ENCODE measurements around the gene MRPL52.

The MRPL52 gene

DNA sequence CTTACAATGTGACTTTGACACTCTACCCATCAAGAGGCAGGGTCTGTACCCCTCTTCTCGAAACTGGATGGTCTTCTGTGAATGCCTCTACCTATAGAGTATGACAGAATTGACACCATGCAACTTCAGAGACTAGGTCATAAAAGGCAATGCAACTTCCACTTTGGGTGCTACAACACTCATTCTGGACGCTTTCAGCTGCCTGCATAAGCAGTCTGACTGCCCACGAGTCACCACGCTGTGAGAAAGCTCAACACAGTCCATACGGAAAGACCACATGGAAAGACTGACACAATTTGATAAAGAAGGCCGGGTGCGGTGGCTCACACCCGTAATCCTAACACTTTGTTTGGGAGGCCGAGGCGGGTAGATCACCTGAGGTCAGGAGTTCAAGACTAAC is 29.3 kb upstream of the MRPL52 start:
- Histone ChIP-seq H3K4me2 (ENCODE audit: low read depth, low read length, poor library complexity, severe bottlenecking) (no peak overlapping the region), H3K27ac (ENCODE audit: low read depth, low read length) (no peak overlapping the region), H3K9me2 (replicated peaks; ENCODE audit: insufficient read depth, low read length) (no peaks in the 10 kb centered on the region), H3K4me3 (ENCODE audit: insufficient read depth, low read length, poor library complexity, severe bottlenecking) (no peak overlapping the region), H3F3A (ENCODE audit: insufficient read depth) (0 out of 2 replicates have a peak, but pooled peaks cover 4% of the 10 kb centered on the region), H3K36me3 (ENCODE audit: low read length) (no peaks in the 10 kb centered on the region), H4K20me1 (ENCODE audit: low read depth, low read length) (no peaks in the 10 kb centered on the region), H3K27me3 (ENCODE audit: low read length) (no peaks in the 10 kb centered on the region), H3K79me2 (ENCODE audit: insufficient read depth, low read length) (peaks cover 8% of the 10 kb centered on the region; the same call in 1 of the 2 replicates), H3K9me3 (ENCODE audit: insufficient read depth, low read length) (no peaks in the 10 kb centered on the region), H3K9ac (ENCODE audit: low read length) (no peak overlapping the region), H2AFZ (ENCODE audit: low read depth, low read length, severe bottlenecking) (no peak overlapping the region)
- TF ChIP-seq, protein P1, sequence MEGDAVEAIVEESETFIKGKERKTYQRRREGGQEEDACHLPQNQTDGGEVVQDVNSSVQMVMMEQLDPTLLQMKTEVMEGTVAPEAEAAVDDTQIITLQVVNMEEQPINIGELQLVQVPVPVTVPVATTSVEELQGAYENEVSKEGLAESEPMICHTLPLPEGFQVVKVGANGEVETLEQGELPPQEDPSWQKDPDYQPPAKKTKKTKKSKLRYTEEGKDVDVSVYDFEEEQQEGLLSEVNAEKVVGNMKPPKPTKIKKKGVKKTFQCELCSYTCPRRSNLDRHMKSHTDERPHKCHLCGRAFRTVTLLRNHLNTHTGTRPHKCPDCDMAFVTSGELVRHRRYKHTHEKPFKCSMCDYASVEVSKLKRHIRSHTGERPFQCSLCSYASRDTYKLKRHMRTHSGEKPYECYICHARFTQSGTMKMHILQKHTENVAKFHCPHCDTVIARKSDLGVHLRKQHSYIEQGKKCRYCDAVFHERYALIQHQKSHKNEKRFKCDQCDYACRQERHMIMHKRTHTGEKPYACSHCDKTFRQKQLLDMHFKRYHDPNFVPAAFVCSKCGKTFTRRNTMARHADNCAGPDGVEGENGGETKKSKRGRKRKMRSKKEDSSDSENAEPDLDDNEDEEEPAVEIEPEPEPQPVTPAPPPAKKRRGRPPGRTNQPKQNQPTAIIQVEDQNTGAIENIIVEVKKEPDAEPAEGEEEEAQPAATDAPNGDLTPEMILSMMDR (IDR thresholded peaks at IDR 0.05; ENCODE audit: insufficient read depth, low read length, poor library complexity, severe bottlenecking): no peak
- no peak for TF ChIP-seq EZH2phosphoT487 (conservative IDR thresholded peaks at IDR 0.05; ENCODE audit: low read length)

DNA sequence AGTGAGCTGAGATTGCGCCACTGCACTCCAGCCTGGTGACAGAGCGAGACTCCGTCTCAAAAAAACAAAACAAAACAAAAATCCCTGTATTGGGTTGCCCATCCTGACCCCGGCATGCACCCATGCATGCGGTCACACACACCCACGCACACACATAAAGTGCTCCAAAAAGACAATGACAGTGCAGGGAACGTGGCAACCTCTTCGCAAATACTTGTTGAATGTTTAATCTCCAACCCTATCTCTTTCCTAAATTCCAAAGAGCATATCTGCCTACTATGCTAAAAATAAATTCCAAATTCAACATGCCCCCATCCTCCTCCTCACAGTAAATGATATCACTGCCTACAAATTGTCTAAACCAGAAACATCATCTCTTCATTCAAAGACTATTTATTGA is 28.0 kb upstream of the MRPL52 start:
- Histone ChIP-seq H3K27me3 (ENCODE audit: low read length) (no peaks in the 10 kb centered on the region), H3K36me3 (ENCODE audit: low read length) (no peaks in the 10 kb centered on the region), H3F3A (ENCODE audit: insufficient read depth) (0 out of 2 replicates have a peak, but pooled peaks cover 4% of the 10 kb centered on the region), H3K4me2 (ENCODE audit: low read depth, low read length, poor library complexity, severe bottlenecking) (no peak overlapping the region), H4K20me1 (ENCODE audit: low read depth, low read length) (no peaks in the 10 kb centered on the region), H3K4me3 (ENCODE audit: insufficient read depth, low read length, poor library complexity, severe bottlenecking) (no peak overlapping the region), H3K27ac (ENCODE audit: low read depth, low read length) (no peak overlapping the region), H3K79me2 (ENCODE audit: insufficient read depth, low read length) (peaks cover 8% of the 10 kb centered on the region; the same call in 1 of the 2 replicates), H3K9me2 (replicated peaks; ENCODE audit: insufficient read depth, low read length) (no peaks in the 10 kb centered on the region), H3K9ac (ENCODE audit: low read length) (no peak overlapping the region), H2AFZ (ENCODE audit: low read depth, low read length, severe bottlenecking) (no peak overlapping the region), H3K9me3 (ENCODE audit: insufficient read depth, low read length) (no peaks in the 10 kb centered on the region)
- no peak for TF ChIP-seq EZH2phosphoT487 (conservative IDR thresholded peaks at IDR 0.05; ENCODE audit: low read length)
- TF ChIP-seq, protein P1 (IDR thresholded peaks at IDR 0.05; ENCODE audit: insufficient read depth, low read length, poor library complexity, severe bottlenecking): no peak

DNA sequence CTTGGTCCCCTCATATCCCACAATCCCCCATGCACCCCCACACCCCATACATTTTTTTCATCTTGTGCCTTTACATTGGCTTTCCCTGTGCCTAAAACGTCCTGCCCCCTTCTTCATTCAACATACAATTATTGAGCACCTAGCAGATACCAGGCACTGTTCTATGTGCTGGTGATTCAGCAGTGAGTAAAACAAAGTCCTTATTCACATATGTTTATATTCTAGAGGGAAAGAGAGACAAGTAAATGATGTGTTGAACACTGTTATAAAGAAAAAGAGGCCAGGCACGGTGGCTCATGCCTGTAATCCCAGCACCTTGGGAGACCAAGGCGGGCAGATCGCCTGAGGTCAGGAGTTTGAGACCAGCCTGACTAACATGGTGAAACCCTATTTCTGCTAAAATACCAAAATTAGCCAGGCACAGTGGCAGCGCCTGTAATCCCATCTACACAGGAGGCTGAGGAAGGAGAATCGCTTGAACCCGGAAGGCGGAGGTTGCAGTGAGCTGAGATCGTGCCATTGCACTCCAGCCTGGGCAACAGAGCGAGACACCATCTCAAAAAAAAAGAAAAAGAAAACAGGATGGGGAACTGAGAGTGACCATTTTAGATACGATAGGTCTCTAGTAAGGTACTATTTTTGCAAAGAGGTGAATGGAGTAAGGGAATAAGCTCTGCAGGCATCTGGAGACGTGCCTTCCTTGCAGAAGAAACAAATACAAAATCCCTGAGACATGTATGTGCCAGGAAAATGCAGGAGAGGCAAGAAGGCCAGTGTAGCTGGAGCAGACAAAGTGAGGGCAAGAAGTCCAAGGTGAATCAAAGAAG is 26.6 kb upstream of the MRPL52 start:
- Histone ChIP-seq H3K79me2 (ENCODE audit: insufficient read depth, low read length) (peaks cover 8% of the 10 kb centered on the region; the same call in 1 of the 2 replicates), H3K27me3 (ENCODE audit: low read length) (no peaks in the 10 kb centered on the region), H3K4me2 (ENCODE audit: low read depth, low read length, poor library complexity, severe bottlenecking) (peak overlapping the region; percentile 48), H3K9me3 (ENCODE audit: insufficient read depth, low read length) (no peaks in the 10 kb centered on the region), H3K27ac (ENCODE audit: low read depth, low read length) (peak overlapping the region; percentile 76), H3K9me2 (replicated peaks; ENCODE audit: insufficient read depth, low read length) (no peaks in the 10 kb centered on the region), H2AFZ (ENCODE audit: low read depth, low read length, severe bottlenecking) (no peak overlapping the region), H4K20me1 (ENCODE audit: low read depth, low read length) (no peaks in the 10 kb centered on the region), H3K36me3 (ENCODE audit: low read length) (no peaks in the 10 kb centered on the region), H3K9ac (ENCODE audit: low read length) (peak overlapping the region; percentile 23; the same call in 1 of the 2 replicates), H3F3A (ENCODE audit: insufficient read depth) (0 out of 2 replicates have a peak, but pooled peaks cover 4% of the 10 kb centered on the region), H3K4me3 (ENCODE audit: insufficient read depth, low read length, poor library complexity, severe bottlenecking) (no peak overlapping the region)
- TF ChIP-seq, protein P1 (IDR thresholded peaks at IDR 0.05; ENCODE audit: insufficient read depth, low read length, poor library complexity, severe bottlenecking): no peak
- no peak for TF ChIP-seq EZH2phosphoT487 (conservative IDR thresholded peaks at IDR 0.05; ENCODE audit: low read length)

Measured in SU-DHL-6 (cell line).